ENCODE data around the gene RPH3AL.

RPH3AL gene

DNA sequence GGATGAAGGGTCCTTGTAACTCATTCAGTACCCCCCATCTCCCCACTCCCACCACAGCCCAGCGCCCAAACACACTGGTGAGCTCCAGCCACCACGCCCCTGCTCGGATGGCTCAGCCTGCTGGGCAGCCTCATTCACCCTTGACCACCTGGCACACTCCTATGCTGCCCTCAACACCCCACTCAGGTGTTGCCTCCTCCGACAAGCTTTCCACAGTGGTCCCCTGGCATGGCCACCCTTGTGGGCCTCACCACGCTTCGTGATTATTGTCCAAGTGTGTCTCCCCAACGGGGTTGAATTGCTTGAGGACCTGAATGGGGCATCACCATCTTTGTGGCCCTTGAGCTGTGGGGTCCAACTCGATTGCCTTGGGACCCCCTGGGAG is 159.2 kb downstream of the RPH3AL start:
- DNase-seq (ENCODE audit: low read depth) = no peak
- TF ChIP-seq, protein P1, sequence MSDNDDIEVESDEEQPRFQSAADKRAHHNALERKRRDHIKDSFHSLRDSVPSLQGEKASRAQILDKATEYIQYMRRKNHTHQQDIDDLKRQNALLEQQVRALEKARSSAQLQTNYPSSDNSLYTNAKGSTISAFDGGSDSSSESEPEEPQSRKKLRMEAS (IDR thresholded peaks at IDR 0.05; ENCODE audit: low read depth, low read length) = no peak
- TF ChIP-seq, protein P2, sequence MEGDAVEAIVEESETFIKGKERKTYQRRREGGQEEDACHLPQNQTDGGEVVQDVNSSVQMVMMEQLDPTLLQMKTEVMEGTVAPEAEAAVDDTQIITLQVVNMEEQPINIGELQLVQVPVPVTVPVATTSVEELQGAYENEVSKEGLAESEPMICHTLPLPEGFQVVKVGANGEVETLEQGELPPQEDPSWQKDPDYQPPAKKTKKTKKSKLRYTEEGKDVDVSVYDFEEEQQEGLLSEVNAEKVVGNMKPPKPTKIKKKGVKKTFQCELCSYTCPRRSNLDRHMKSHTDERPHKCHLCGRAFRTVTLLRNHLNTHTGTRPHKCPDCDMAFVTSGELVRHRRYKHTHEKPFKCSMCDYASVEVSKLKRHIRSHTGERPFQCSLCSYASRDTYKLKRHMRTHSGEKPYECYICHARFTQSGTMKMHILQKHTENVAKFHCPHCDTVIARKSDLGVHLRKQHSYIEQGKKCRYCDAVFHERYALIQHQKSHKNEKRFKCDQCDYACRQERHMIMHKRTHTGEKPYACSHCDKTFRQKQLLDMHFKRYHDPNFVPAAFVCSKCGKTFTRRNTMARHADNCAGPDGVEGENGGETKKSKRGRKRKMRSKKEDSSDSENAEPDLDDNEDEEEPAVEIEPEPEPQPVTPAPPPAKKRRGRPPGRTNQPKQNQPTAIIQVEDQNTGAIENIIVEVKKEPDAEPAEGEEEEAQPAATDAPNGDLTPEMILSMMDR (IDR thresholded peaks at IDR 0.05; ENCODE audit: low read depth, low read length) = no peak
- H3K4me3 ChIP-seq (ENCODE audit: low read depth, low read length) = no peak overlapping the region

DNA sequence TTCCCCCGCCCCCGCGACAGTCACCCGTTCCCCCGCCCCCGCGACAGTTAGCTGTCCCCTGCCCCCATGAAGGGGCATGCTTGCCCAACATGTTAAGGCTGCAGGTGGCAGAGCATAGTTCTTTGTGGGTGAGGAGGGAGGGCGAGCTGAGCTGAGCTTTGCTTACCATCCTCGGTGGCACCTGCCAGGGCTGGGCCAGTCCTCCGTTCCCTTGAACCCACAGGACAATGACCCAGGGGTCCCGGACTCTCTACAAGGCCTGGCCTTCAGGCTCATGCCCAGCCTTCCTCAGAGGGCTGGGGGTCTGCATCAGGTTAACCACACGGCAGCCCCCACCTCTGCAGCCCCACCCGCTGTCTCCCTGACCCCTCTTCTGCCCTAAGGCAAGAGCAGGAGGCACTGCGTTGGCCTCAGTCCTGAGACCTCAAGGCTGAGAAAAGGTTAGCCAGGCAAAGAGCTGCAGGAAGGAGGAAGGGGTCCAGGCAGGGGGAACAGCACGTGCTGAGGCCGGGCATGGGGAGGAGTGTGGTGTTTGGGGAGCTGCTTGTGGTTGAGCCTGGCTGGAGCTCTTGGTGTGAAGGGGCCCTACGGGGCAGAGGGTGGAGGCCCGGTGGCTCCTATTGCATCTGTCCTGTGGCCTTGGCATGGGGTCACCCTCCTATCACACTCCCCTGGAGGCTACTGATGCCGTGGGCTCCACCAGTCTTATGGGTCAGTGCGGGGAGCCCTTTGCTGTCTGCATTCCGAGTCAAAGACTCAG is 159.8 kb downstream of the RPH3AL start:
- H3K4me3 ChIP-seq (ENCODE audit: low read depth, low read length) = no peak overlapping the region
- no peak for DNase-seq (ENCODE audit: low read depth)
- TF ChIP-seq MYC (IDR thresholded peaks at IDR 0.05; ENCODE audit: low read depth, low read length) = no peak
- TF ChIP-seq, protein P1 (IDR thresholded peaks at IDR 0.05; ENCODE audit: low read depth, low read length) = no peak
- TF ChIP-seq, protein P2 (IDR thresholded peaks at IDR 0.05; ENCODE audit: low read depth, low read length) = no peak
- no peak for TF ChIP-seq POLR2A (IDR thresholded peaks at IDR 0.05; ENCODE audit: extremely low read depth, insufficient read length)

DNA sequence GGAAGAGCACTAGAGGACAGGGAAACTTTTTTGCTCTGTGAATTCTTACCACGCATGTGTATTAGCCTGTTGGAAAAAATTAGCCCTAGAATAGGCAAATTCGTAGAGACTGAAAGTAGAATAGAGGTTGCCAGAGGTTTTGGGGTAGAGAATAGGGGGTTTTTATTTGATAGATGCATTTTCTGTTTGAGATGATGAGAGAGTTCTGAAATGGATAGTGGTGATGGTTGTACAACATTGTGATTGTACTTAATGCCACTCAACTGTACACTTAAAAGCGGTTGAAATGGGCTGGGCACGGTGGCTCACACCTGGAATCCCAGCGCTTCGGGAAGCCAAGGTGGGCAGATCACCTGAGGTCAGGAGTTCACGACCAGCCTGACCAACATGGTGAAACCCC is 163.2 kb downstream of the RPH3AL start:
- H3K4me3 ChIP-seq (ENCODE audit: low read depth, low read length) = no peak overlapping the region
- DNase-seq (ENCODE audit: low read depth) = no peak
- no peak for TF ChIP-seq POLR2A (IDR thresholded peaks at IDR 0.05; ENCODE audit: extremely low read depth, insufficient read length)
- TF ChIP-seq MYC (IDR thresholded peaks at IDR 0.05; ENCODE audit: low read depth, low read length) = no peak
- TF ChIP-seq, protein P1 (IDR thresholded peaks at IDR 0.05; ENCODE audit: low read depth, low read length) = no peak
- TF ChIP-seq, protein P2 (IDR thresholded peaks at IDR 0.05; ENCODE audit: low read depth, low read length) = no peak

DNA sequence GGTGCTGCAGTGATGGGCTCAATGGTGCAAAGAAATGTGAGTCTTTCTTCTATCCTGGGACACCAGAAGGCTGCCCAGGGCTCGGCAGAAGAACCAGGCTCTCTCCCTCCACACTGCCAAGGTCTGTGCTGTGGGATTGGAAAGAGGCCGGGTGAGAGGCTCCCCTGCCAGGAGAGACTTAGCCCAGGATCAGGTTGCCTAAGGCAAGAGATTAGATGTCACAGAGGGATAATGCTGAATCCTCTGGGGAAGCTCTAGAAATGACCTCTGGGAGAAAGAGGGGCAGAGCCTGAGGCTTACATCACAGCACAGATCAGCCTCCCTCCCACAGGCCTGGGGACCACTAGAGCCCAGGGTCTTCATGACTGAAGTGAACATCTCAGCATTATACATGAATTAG is 165.5 kb downstream of the RPH3AL start:
- TF ChIP-seq MYC (IDR thresholded peaks at IDR 0.05; ENCODE audit: low read depth, low read length) (no peak), POLR2A (IDR thresholded peaks at IDR 0.05; ENCODE audit: extremely low read depth, insufficient read length) (no peak)
- TF ChIP-seq, protein P1 (IDR thresholded peaks at IDR 0.05; ENCODE audit: low read depth, low read length) = no peak
- TF ChIP-seq, protein P2 (IDR thresholded peaks at IDR 0.05; ENCODE audit: low read depth, low read length) = no peak
- no peak overlapping the region for H3K4me3 ChIP-seq (ENCODE audit: low read depth, low read length)
- DNase-seq (ENCODE audit: low read depth) = no peak

DNA sequence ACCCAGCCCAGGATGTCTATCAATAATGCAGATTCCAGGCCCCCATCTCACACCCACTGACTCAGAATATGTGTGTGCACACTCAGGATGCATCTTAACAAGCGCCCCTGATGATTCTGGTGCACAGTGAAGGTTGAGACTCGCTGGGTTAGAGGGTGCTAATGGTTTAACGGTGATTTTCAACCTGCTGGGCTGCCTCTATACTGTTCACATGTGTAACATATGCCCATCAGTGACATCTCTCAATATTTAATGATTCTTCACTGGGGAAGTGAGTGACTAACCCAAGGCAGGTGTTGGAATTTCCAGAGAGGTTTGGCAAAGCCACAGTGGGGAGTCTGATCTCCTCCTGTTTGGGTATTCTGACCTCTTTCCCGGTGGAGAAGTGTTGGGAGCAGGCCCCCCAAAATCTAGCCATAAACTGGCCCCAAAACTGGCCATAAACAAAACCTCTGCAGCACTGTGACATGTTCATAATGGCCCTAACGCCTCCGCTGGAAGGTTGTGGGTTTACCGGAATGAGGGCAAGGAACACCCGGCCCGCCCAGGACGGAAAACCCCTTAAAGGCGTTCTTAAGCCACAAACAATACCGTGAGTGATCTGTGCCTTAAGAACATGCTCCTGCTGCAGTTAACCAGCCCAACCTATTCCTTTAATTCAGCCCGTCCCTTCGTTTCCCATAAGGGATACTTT is 167.0 kb downstream of the RPH3AL start:
- DNase-seq (ENCODE audit: low read depth) = no peak
- H3K4me3 ChIP-seq (ENCODE audit: low read depth, low read length) = no peak overlapping the region

More for the DNA sequence above, 167.0 kb downstream of the RPH3AL start:
- TF ChIP-seq, protein P2 (IDR thresholded peaks at IDR 0.05; ENCODE audit: low read depth, low read length) = no peak
- TF ChIP-seq MYC (IDR thresholded peaks at IDR 0.05; ENCODE audit: low read depth, low read length) = no peak
- TF ChIP-seq, protein P1 (IDR thresholded peaks at IDR 0.05; ENCODE audit: low read depth, low read length) = no peak
- TF ChIP-seq POLR2A (IDR thresholded peaks at IDR 0.05; ENCODE audit: extremely low read depth, insufficient read length) = no peak

Measured in NB4 (cell line).